ENCODE results near the gene S100PBP.

DNA sequence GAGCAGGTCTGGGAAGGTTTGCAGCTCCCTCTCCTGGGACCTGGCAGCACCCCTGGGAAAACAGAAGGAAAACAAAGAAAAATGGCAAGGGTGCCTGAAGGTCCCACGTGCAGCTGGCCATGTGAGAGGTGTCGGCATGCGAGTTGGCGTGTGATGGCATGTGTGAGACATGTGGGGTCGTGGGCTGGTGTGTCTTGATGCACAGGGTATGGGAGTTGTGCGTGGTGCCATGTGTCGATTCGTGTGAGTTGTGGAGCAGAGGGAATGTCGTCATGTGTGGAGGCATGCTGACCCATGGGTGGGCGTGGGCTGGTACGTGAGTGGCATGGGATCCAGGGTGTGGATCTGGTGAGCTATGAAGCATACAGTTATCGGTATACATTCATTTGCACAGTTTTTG lies 70.2 kb downstream of the S100PBP start:
- TF ChIP-seq, protein P1, sequence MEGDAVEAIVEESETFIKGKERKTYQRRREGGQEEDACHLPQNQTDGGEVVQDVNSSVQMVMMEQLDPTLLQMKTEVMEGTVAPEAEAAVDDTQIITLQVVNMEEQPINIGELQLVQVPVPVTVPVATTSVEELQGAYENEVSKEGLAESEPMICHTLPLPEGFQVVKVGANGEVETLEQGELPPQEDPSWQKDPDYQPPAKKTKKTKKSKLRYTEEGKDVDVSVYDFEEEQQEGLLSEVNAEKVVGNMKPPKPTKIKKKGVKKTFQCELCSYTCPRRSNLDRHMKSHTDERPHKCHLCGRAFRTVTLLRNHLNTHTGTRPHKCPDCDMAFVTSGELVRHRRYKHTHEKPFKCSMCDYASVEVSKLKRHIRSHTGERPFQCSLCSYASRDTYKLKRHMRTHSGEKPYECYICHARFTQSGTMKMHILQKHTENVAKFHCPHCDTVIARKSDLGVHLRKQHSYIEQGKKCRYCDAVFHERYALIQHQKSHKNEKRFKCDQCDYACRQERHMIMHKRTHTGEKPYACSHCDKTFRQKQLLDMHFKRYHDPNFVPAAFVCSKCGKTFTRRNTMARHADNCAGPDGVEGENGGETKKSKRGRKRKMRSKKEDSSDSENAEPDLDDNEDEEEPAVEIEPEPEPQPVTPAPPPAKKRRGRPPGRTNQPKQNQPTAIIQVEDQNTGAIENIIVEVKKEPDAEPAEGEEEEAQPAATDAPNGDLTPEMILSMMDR (IDR thresholded peaks at IDR 0.05): no peak
- TF ChIP-seq POLR2A (IDR thresholded peaks at IDR 0.05): no peak
